Measurements from ENCODE around the gene FER.
"Not testable (repeated sequence)": the region's sequence is repeated elsewhere in the genome, so short reads cannot be mapped to it uniquely, and the experiment has no call there.

FER gene

GRCh38 chr5:109035436-109035835 lies 287.7 kb downstream of the FER start:
- DNase-seq (ENCODE audit: low read depth in 2 of 2), result peak; percentile 32 to 33

GRCh38 chr5:109038209-109038840 lies 290.6 kb downstream of the FER start:
- no peak for DNase-seq (ENCODE audit: low read depth in 2 of 2)

- no peak for DNase-seq (ENCODE audit: low read depth in 2 of 2)
Observed at GRCh38 chr5:109041317-109041716, 293.6 kb downstream of the FER start.

GRCh38 chr5:109045710-109046109 lies 298.0 kb downstream of the FER start:
- DNase-seq (ENCODE audit: low read depth in 2 of 2), result no peak

GRCh38 chr5:109049565-109049964 lies 301.9 kb downstream of the FER start:
- no peak for DNase-seq (ENCODE audit: low read depth in 2 of 2)

- DNase-seq (ENCODE audit: low read depth in 2 of 2), result not testable (repeated sequence)
Observed at GRCh38 chr5:109050321-109050720, 302.6 kb downstream of the FER start.

- DNase-seq (ENCODE audit: low read depth in 2 of 2), result not testable (repeated sequence)
Observed at GRCh38 chr5:109052216-109052615, 304.5 kb downstream of the FER start.

GRCh38 chr5:109053995-109054417 lies 306.3 kb downstream of the FER start:
- DNase-seq (ENCODE audit: low read depth in 2 of 2), result peak; percentile 87 to 92

- no peak for DNase-seq (ENCODE audit: low read depth in 2 of 2)
Observed at GRCh38 chr5:109060378-109061025, 312.8 kb downstream of the FER start.

GRCh38 chr5:109062664-109063063 lies 315.0 kb downstream of the FER start:
- DNase-seq (ENCODE audit: low read depth in 2 of 2), result peak in 1 of 2 experiments; percentile 17

GRCh38 chr5:109063223-109063622 lies 315.5 kb downstream of the FER start:
- DNase-seq (ENCODE audit: low read depth in 2 of 2), result no peak

- no peak for DNase-seq (ENCODE audit: low read depth in 2 of 2)
Observed at GRCh38 chr5:109076741-109077140, 329.0 kb downstream of the FER start.

GRCh38 chr5:109078448-109078847 lies 330.8 kb downstream of the FER start:
- DNase-seq (ENCODE audit: low read depth in 2 of 2), result no peak

- DNase-seq (ENCODE audit: low read depth in 2 of 2), result no peak
Observed at GRCh38 chr5:109080481-109080880, 332.8 kb downstream of the FER start.

- no peak for DNase-seq (ENCODE audit: low read depth in 2 of 2)
Observed at GRCh38 chr5:109080896-109081295, 333.2 kb downstream of the FER start.

- DNase-seq (ENCODE audit: low read depth in 2 of 2), result no peak
Observed at GRCh38 chr5:109083937-109084336, 336.2 kb downstream of the FER start.

GRCh38 chr5:109089191-109089590 lies 341.5 kb downstream of the FER start:
- DNase-seq (ENCODE audit: low read depth in 2 of 2), result no peak

- DNase-seq (ENCODE audit: low read depth in 2 of 2), result no peak
Observed at GRCh38 chr5:109099081-109099480, 351.4 kb downstream of the FER start.

- no peak for DNase-seq (ENCODE audit: low read depth in 2 of 2)
Observed at GRCh38 chr5:109100971-109101370, 353.3 kb downstream of the FER start.

GRCh38 chr5:109102096-109102690 lies 354.5 kb downstream of the FER start:
- no peak for DNase-seq (ENCODE audit: low read depth in 2 of 2)

- DNase-seq (ENCODE audit: low read depth in 2 of 2), result peak; percentile 89 to 90
Observed at GRCh38 chr5:109105631-109106267, 358.1 kb downstream of the FER start.

GRCh38 chr5:109111680-109112079 lies 364.0 kb downstream of the FER start:
- DNase-seq (ENCODE audit: low read depth in 2 of 2), result no peak

- DNase-seq (ENCODE audit: low read depth in 2 of 2), result no peak
Observed at GRCh38 chr5:109113608-109114007, 365.9 kb downstream of the FER start.

All from fibroblast of skin of left biceps (primary cell).